HCT116 (cell line): ENCODE data around the gene SPATC1L. TPM values are rescaled to one million over a fixed set of nuclear protein-coding genes. Genes with fewer than 3 reads are reported as not detected.

ENCODE experiments used
- ATAC-seq: fragments of 200-7000 bp; cut with Tn5 transposase; 2 replicates; pipeline ENCODE4 v1.9.1; 2020; ENCODE audit warnings: mild to moderate bottlenecking, moderate library complexity
- BruUV-seq: library from RNA; stranded (reverse); fragments of 400-500 nt; replicated peaks from 2 replicates; lab custom pipeline; 2021; lab: Mats Ljungman, UMichigan
- CTCF ChIA-PET: fragments of 300-600 bp; sonication (Branson Sonifier 250); formaldehyde crosslinking; loops from one replicate; lab custom pipeline; 2021; ENCODE audit warnings: antibody characterized with exemption; lab: Charles Lee
- POLR2A ChIA-PET: fragments of 300-600, 350-600 bp; sonication (Branson Sonifier 250); formaldehyde crosslinking; loops from one replicate; lab custom pipeline; 2021; ENCODE audit warnings: antibody characterized with exemption; lab: Charles Lee
- RAD21 ChIA-PET, 2 experiments: fragments of 300-600 bp; sonication (Branson Sonifier 250); formaldehyde crosslinking; loops; one replicate each; lab custom pipeline; 2023; ENCODE audit warnings: low total read pairs in 2 of 2; ENCODE audit not compliant: uncharacterized antibody in 2 of 2, unreplicated experiment in 2 of 2, low non-redundant PET in 1 of 2; lab: Charles Lee
- DNase-seq: peaks from one replicate; pipeline ENCODE4 v3.0.0-alpha.2; 2010; ENCODE audit warnings: low read depth, low spot score
- H2AFZ ChIP-seq: fragments of 200-600 bp; shearing (Covaris generic), sonication (generic); 2 replicates; pipeline ENCODE4 v1.6.1; 2017; ENCODE audit warnings: low read depth, mixed run types, mixed read lengths, antibody characterized with exemption, low read length; ENCODE audit not compliant: poor library complexity, severe bottlenecking
- H3K27ac ChIP-seq: 2 replicates; pipeline ENCODE4 v1.5.1; 2012; ENCODE audit warnings: low read depth, low read length
- H3K27me3 ChIP-seq: fragments of 200-600 bp; sonication (generic); 2 replicates; pipeline ENCODE4 v1.6.1; 2016; ENCODE audit warnings: mixed run types, low read length, mixed read lengths; ENCODE audit not compliant: insufficient read depth
- H3K36me3 ChIP-seq, 2 experiments: fragments of 200-500 bp in 1 of 2; fragments of 200-600 bp in 1 of 2; sonication (Bioruptor generic) in 1 of 2; sonication (generic) in 1 of 2; 2 replicates each; pipeline versions ENCODE4 v1.5.1 to v1.6.1; 2014 to 2016; ENCODE audit warnings: low read length in 2 of 2, inconsistent platforms in 1 of 2, mixed read lengths in 1 of 2, mixed run types in 1 of 2; ENCODE audit not compliant: insufficient read depth in 2 of 2, control insufficient read depth in 1 of 2
- H3K4me1 ChIP-seq, 2 experiments: fragments of 200-600 bp in 1 of 2; sonication (generic) in 1 of 2; 2 replicates each; pipeline versions ENCODE4 v1.5.1 to v1.6.1; 2012 to 2017; ENCODE audit warnings: low read length in 2 of 2, inconsistent platforms in 1 of 2, mild to moderate bottlenecking in 1 of 2, mixed read lengths in 1 of 2, mixed run types in 1 of 2, moderate library complexity in 1 of 2; ENCODE audit not compliant: insufficient read depth in 2 of 2, control insufficient read depth in 1 of 2
- H3K4me2 ChIP-seq: fragments of 200-600 bp; sonication (generic); 2 replicates; pipeline ENCODE4 v1.6.1; 2017; ENCODE audit warnings: mixed run types, low read length, mixed read lengths
- H3K4me3 ChIP-seq, 2 experiments: fragments of 200-600 bp in 1 of 2; sonication (generic) in 1 of 2; replicated peaks in 1 of 2; 2 replicates each; pipeline ENCODE4 v1.5.1; 2011 to 2016; ENCODE audit warnings: low read length in 2 of 2, control low read depth in 1 of 2, low read depth in 1 of 2, mild to moderate bottlenecking in 1 of 2, mixed read lengths in 1 of 2, mixed run types in 1 of 2
- H3K79me2 ChIP-seq: fragments of 200-600 bp; sonication (generic); 2 replicates; pipeline ENCODE4 v1.6.1; 2017; ENCODE audit warnings: mild to moderate bottlenecking, mixed run types, low read length, moderate library complexity, mixed read lengths; ENCODE audit not compliant: insufficient read depth
- H3K9ac ChIP-seq: fragments of 200-600 bp; sonication (generic); 2 replicates; pipeline ENCODE4 v1.6.1; 2016; ENCODE audit warnings: low read length, mixed read lengths
- H3K9me2 ChIP-seq: fragments of 200-600 bp; sonication (generic), shearing (Covaris generic); 2 replicates; pipeline ENCODE4 v1.6.1; 2017; ENCODE audit warnings: mixed run types, mild to moderate bottlenecking, moderate library complexity; ENCODE audit not compliant: insufficient read depth
- H3K9me3 ChIP-seq, 2 experiments: fragments of 200-500 bp in 1 of 2; fragments of 200-600 bp in 1 of 2; sonication (Bioruptor generic) in 1 of 2; sonication (generic) in 1 of 2; 2 replicates each; pipeline ENCODE4 v1.6.1; 2014 to 2017; ENCODE audit warnings: low read length in 2 of 2, mixed read lengths in 2 of 2, inconsistent platforms in 1 of 2, low read depth in 1 of 2, mild to moderate bottlenecking in 1 of 2, mixed run types in 1 of 2, moderate library complexity in 1 of 2; ENCODE audit not compliant: control insufficient read depth in 1 of 2, insufficient read depth in 1 of 2
- H4K20me1 ChIP-seq: fragments of 200-600 bp; sonication (generic), shearing (Covaris generic); 2 replicates; pipeline ENCODE4 v1.6.1; 2017; ENCODE audit warnings: mixed run types, mild to moderate bottlenecking, moderate library complexity; ENCODE audit not compliant: insufficient read depth
- CBX3 ChIP-seq: IDR thresholded peaks from 2 replicates; pipeline ENCODE4 v1.6.1; 2012; ENCODE audit warnings: low read depth
- EGR1 ChIP-seq: IDR thresholded peaks from 2 replicates; pipeline ENCODE4 v1.6.1; 2012; ENCODE audit warnings: low read depth
- ELF1 ChIP-seq: IDR thresholded peaks from 2 replicates; pipeline ENCODE4 v1.6.1; 2012; ENCODE audit warnings: low read depth, borderline replicate concordance
- EZH2 ChIP-seq: fragments of 200-600 bp; sonication (generic); IDR thresholded peaks from 2 replicates; pipeline ENCODE4 v1.6.1; 2017; ENCODE audit warnings: antibody characterized with exemption, mixed run types
- EZH2phosphoT487 ChIP-seq: fragments of 200-600 bp; IDR thresholded peaks from 2 replicates; pipeline ENCODE4 v1.6.1; 2018; ENCODE audit warnings: antibody characterized with exemption, borderline replicate concordance
- FOSL1 ChIP-seq: IDR thresholded peaks from 2 replicates; pipeline ENCODE4 v1.6.1; 2012; ENCODE audit warnings: low read depth
- JUND ChIP-seq: IDR thresholded peaks from 2 replicates; pipeline ENCODE4 v1.6.1; 2012
- MAX ChIP-seq: IDR thresholded peaks from 2 replicates; pipeline ENCODE4 v1.6.1; 2012
- POLR2A ChIP-seq: IDR thresholded peaks from 2 replicates; pipeline ENCODE4 v1.7.0; 2011; ENCODE audit warnings: borderline replicate concordance; ENCODE audit not compliant: insufficient read depth, insufficient read length; ENCODE audit errors: extremely low read depth
- POLR2AphosphoS5 ChIP-seq: IDR thresholded peaks from 2 replicates; pipeline ENCODE4 v1.6.1; 2011; ENCODE audit warnings: mild to moderate bottlenecking, low read depth, low read length, moderate library complexity
- REST ChIP-seq: IDR thresholded peaks from 2 replicates; pipeline ENCODE4 v1.6.1; 2012; ENCODE audit warnings: low read depth
- SIN3A ChIP-seq: IDR thresholded peaks from 2 replicates; pipeline ENCODE4 v1.6.1; 2012; ENCODE audit warnings: low read depth
- SP1 ChIP-seq: IDR thresholded peaks from 2 replicates; pipeline ENCODE4 v1.6.1; 2012; ENCODE audit warnings: low read depth
- SRF ChIP-seq: IDR thresholded peaks from 2 replicates; pipeline ENCODE4 v1.6.1; 2012; ENCODE audit warnings: low read depth
- ZBTB33 ChIP-seq: IDR thresholded peaks from 2 replicates; pipeline ENCODE4 v1.6.1; 2011; ENCODE audit warnings: mild to moderate bottlenecking, low read length, moderate library complexity; ENCODE audit not compliant: insufficient replicate concordance; ENCODE audit errors: extremely low read depth
- ZFX ChIP-seq: fragments of 450-650 bp; IDR thresholded peaks from 2 replicates; pipeline ENCODE4 v1.6.1; 2017
- ZNF274 ChIP-seq: fragments of 200-500 bp; sonication (Bioruptor generic); IDR thresholded peaks from 2 replicates; pipeline ENCODE4 v1.6.1; 2014; ENCODE audit warnings: mild to moderate bottlenecking, low read depth, low read length, inconsistent platforms
- intact Hi-C: fragments of 100-400 bp; cut with micrococcal nuclease; formaldehyde crosslinking; loops from 2 replicates; pipeline ENCODE4 v1.10.0; 2022
- total RNA-seq: library from RNA; stranded (reverse); gene quantifications from one replicate; pipeline ENCODE4 v1.2.1, GENCODE V29; 2021; ENCODE audit not compliant: unreplicated experiment

The SPATC1L gene
- total RNA-seq, 1 experiment from 2014 or later = 1.3 TPM

GRCh38 chr21:46189213-46189958 lies 5.1 kb upstream of the SPATC1L start:
- Histone ChIP-seq H4K20me1 (no peaks in the 10 kb centered on the region), H3K36me3 (no peaks in the 10 kb centered on the region), H3K4me2 (no peak overlapping the region; the same call in 1 of the 2 replicates), H3K9ac (no peak overlapping the region), H3K4me1 (peaks cover 14 to 19% of the 10 kb centered on the region in 2 experiments), H3K79me2 (no peaks in the 10 kb centered on the region), H3K9me3 (no peaks in the 10 kb centered on the region), H3K27ac (no peak overlapping the region), H3K27me3 (no peaks in the 10 kb centered on the region), H3K4me3 (no peak overlapping the region), H3K9me2 (no peaks in the 10 kb centered on the region), H2AFZ (no peak overlapping the region)
- CTCF ChIA-PET = no interaction called here
- RAD21 ChIA-PET = no interaction called here
- BruUV-seq = no TSS peak
- POLR2A ChIA-PET = no interaction called here
- intact Hi-C loops = no loop called here
- DNase-seq = no peak
- TF ChIP-seq REST (no peak), POLR2AphosphoS5 (no peak), ZBTB33 (no peak), EZH2 (no peak), SRF (no peak), CBX3 (no peak), ZFX (no peak), SP1 (no peak), EGR1 (no peak), MAX (no peak), ZNF274 (no peak), ELF1 (no peak), EZH2phosphoT487 (no peak), FOSL1 (no peak), SIN3A (no peak), JUND (no peak), POLR2A (no peak)
- ATAC-seq = no peak
